ENCODE data around the gene TUFT1.

Gene TUFT1

DNA sequence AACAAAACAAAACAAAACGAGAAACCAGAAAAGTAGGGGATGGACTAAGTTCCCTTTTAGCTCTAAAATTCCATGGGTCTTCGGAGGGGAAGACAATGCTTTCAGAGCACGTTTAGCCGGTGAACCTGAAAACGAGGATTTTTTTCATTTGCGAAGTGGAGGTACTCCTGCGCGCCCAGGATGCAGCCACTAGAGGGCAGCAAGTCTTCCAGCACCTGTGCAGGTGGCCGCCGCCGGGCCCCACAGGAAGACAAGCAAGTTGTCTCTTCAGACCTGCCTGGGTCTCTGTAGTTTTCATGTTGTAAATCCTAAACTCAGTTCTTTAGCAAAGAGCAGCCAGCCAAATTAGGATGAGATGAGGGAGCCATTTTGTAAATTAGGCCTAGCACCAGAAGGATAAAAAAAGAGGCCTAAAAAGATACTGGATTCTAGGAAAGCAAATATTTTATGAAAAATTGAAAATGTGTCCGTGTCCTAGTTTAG lies 54.1 kb downstream of the TUFT1 start:
- ChIA-PET POLR2A (interaction anchor here (0.6 to 1.8 kb wide), 3 partner anchors 26 to 54 kb away, joined by 3 to 9 read pairs (median 3); partner anchors contain the start of gene TUFT1), CTCF (interaction anchor here (0.5 to 5.0 kb wide), 46 partner anchors 10 to 1070 kb away, joined by 3 to 34 read pairs (median 5); partner anchors contain the start of genes RIIAD1, RORC and TUFT1)
- H3K27ac ChIP-seq (ENCODE audit: extremely low read depth, low read depth, low read length): peak overlapping the region; percentile 8; the same call in 1 of the 2 replicates
- no peaks in the 10 kb centered on the region for H3K36me3 ChIP-seq (ENCODE audit: control insufficient read depth in 2 of 2, insufficient read depth in 1 of 2, low read length in 2 of 2)
- H3K9me3 ChIP-seq (ENCODE audit: control insufficient read depth, insufficient read depth, low read depth, low read length): no peaks in the 10 kb centered on the region
- no peak overlapping the region for H3K4me3 ChIP-seq (ENCODE audit: low read depth, low read length)
- H3K4me1 ChIP-seq (ENCODE audit: control insufficient read depth, insufficient read depth, low read length): peaks cover 11% of the 10 kb centered on the region
- no peak for TF ChIP-seq ZNF747 (tag by site-specific recombination; IDR thresholded peaks at IDR 0.05)
- TF ChIP-seq ZBTB48 (tag by site-specific recombination; IDR thresholded peaks at IDR 0.05): no peak
- peak; percentile 44; the same call in 1 of the 2 replicates for TF ChIP-seq ZNF629 (tag by site-specific recombination; IDR thresholded peaks at IDR 0.05)
- TF ChIP-seq ZNF791 (tag by site-specific recombination; IDR thresholded peaks at IDR 0.05): no peak
- peak; percentile 46 for TF ChIP-seq ZBTB17 (tag by site-specific recombination; IDR thresholded peaks at IDR 0.05)
- no peak for TF ChIP-seq ZNF140 (tag by site-specific recombination; IDR thresholded peaks at IDR 0.05)
- no peak for TF ChIP-seq HOXC10 (CRISPR knock-in tag; IDR thresholded peaks at IDR 0.05)
- TF ChIP-seq, protein P1, sequence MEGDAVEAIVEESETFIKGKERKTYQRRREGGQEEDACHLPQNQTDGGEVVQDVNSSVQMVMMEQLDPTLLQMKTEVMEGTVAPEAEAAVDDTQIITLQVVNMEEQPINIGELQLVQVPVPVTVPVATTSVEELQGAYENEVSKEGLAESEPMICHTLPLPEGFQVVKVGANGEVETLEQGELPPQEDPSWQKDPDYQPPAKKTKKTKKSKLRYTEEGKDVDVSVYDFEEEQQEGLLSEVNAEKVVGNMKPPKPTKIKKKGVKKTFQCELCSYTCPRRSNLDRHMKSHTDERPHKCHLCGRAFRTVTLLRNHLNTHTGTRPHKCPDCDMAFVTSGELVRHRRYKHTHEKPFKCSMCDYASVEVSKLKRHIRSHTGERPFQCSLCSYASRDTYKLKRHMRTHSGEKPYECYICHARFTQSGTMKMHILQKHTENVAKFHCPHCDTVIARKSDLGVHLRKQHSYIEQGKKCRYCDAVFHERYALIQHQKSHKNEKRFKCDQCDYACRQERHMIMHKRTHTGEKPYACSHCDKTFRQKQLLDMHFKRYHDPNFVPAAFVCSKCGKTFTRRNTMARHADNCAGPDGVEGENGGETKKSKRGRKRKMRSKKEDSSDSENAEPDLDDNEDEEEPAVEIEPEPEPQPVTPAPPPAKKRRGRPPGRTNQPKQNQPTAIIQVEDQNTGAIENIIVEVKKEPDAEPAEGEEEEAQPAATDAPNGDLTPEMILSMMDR (tag by site-specific recombination; IDR thresholded peaks at IDR 0.05): peak; percentile 69; the same call in 1 of the 2 replicates
- TF ChIP-seq SETDB1 (IDR thresholded peaks at IDR 0.05; ENCODE audit: insufficient read length, low read length): no peak
- TF ChIP-seq, protein P2, sequence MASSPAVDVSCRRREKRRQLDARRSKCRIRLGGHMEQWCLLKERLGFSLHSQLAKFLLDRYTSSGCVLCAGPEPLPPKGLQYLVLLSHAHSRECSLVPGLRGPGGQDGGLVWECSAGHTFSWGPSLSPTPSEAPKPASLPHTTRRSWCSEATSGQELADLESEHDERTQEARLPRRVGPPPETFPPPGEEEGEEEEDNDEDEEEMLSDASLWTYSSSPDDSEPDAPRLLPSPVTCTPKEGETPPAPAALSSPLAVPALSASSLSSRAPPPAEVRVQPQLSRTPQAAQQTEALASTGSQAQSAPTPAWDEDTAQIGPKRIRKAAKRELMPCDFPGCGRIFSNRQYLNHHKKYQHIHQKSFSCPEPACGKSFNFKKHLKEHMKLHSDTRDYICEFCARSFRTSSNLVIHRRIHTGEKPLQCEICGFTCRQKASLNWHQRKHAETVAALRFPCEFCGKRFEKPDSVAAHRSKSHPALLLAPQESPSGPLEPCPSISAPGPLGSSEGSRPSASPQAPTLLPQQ (tag by site-specific recombination; IDR thresholded peaks at IDR 0.05): peak; percentile 98
- peak; percentile 68; the same call in 1 of the 2 replicates for TF ChIP-seq ZNF660 (tag by site-specific recombination; IDR thresholded peaks at IDR 0.05)
- TF ChIP-seq ZNF354C (tag by site-specific recombination; IDR thresholded peaks at IDR 0.05; ENCODE audit: borderline replicate concordance, low read depth): no peak
- TF ChIP-seq ZEB2 (tag by site-specific recombination; IDR thresholded peaks at IDR 0.05): peak; percentile 80
- no peak for TF ChIP-seq ZNF311 (tag by site-specific recombination; IDR thresholded peaks at IDR 0.05; ENCODE audit: borderline replicate concordance)
- TF ChIP-seq, protein P3, sequence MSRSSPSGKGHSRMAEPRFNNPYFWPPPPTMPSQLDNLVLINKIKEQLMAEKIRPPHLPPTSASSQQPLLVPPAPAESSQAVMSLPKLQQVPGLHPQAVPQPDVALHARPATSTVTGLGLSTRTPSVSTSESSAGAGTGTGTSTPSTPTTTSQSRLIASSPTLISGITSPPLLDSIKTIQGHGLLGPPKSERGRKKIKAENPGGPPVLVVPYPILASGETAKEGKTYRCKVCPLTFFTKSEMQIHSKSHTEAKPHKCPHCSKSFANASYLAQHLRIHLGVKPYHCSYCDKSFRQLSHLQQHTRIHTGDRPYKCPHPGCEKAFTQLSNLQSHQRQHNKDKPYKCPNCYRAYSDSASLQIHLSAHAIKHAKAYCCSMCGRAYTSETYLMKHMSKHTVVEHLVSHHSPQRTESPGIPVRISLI (tag by site-specific recombination; IDR thresholded peaks at IDR 0.05): peak; percentile 95
- 0 out of 2 replicates have a peak, but pooled peaks have one; percentile 12 for TF ChIP-seq ZNF558 (tag by site-specific recombination; IDR thresholded peaks at IDR 0.05)
- TF ChIP-seq ZNF239 (tag by site-specific recombination; IDR thresholded peaks at IDR 0.05): no peak
- no peak for TF ChIP-seq ZNF138 (tag by site-specific recombination; IDR thresholded peaks at IDR 0.05; ENCODE audit: borderline replicate concordance)
- TF ChIP-seq ZNF658 (tag by site-specific recombination; IDR thresholded peaks at IDR 0.05): no peak
- TF ChIP-seq WT1 (tag by site-specific recombination; IDR thresholded peaks at IDR 0.05): no peak
- peak; percentile 74 for TF ChIP-seq SCRT2 (tag by site-specific recombination; IDR thresholded peaks at IDR 0.05)
- peak; percentile 83 for TF ChIP-seq ZNF654 (tag by site-specific recombination; IDR thresholded peaks at IDR 0.05; ENCODE audit: low read depth)
- TF ChIP-seq, protein P4, sequence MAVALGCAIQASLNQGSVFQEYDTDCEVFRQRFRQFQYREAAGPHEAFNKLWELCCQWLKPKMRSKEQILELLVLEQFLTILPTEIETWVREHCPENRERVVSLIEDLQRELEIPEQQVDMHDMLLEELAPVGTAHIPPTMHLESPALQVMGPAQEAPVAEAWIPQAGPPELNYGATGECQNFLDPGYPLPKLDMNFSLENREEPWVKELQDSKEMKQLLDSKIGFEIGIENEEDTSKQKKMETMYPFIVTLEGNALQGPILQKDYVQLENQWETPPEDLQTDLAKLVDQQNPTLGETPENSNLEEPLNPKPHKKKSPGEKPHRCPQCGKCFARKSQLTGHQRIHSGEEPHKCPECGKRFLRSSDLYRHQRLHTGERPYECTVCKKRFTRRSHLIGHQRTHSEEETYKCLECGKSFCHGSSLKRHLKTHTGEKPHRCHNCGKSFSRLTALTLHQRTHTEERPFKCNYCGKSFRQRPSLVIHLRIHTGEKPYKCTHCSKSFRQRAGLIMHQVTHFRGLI (tag by site-specific recombination; IDR thresholded peaks at IDR 0.05): no peak
- no peak for TF ChIP-seq ZNF23 (tag by site-specific recombination; IDR thresholded peaks at IDR 0.05; ENCODE audit: borderline replicate concordance)
- no peak for TF ChIP-seq ZNF266 (tag by site-specific recombination; IDR thresholded peaks at IDR 0.05; ENCODE audit: low read depth)
- TF ChIP-seq ZSCAN30 (tag by site-specific recombination; IDR thresholded peaks at IDR 0.05): peak; percentile 18; the same call in 1 of the 2 replicates
- TF ChIP-seq ZNF561 (tag by site-specific recombination; IDR thresholded peaks at IDR 0.05; ENCODE audit: borderline replicate concordance): no peak
- TF ChIP-seq SP7 (tag by site-specific recombination; IDR thresholded peaks at IDR 0.05): peak; percentile 52; the same call in 1 of the 2 replicates
- 0 out of 2 replicates have a peak, but pooled peaks have one; percentile 48 for TF ChIP-seq ZNF501 (tag by site-specific recombination; IDR thresholded peaks at IDR 0.05)
- TF ChIP-seq ZNF394 (tag by site-specific recombination; IDR thresholded peaks at IDR 0.05; ENCODE audit: borderline replicate concordance): 0 out of 2 replicates have a peak, but pooled peaks have one; percentile 28
- TF ChIP-seq ZSCAN23 (tag by site-specific recombination; IDR thresholded peaks at IDR 0.05): no peak
- peak; percentile 40; the same call in 1 of the 2 replicates for TF ChIP-seq SCRT1 (tag by site-specific recombination; IDR thresholded peaks at IDR 0.05; ENCODE audit: borderline replicate concordance)
- peak; percentile 26; the same call in 1 of the 2 replicates for TF ChIP-seq ZNF10 (tag by site-specific recombination; IDR thresholded peaks at IDR 0.05)
- 0 out of 2 replicates have a peak, but pooled peaks have one; percentile 24 for TF ChIP-seq YY1 (tag by site-specific recombination; IDR thresholded peaks at IDR 0.05)
